GM12891 (cell line): ENCODE measurements around the gene NMD3.

Source experiments
- PAX5 ChIP-seq: IDR thresholded peaks from 2 replicates; pipeline ENCODE4 v1.6.1; 2011; ENCODE audit warnings: low read length, moderate library complexity, mild to moderate bottlenecking; ENCODE audit not compliant: insufficient read depth, severe bottlenecking
- POLR2A ChIP-seq: IDR thresholded peaks from 2 replicates; pipeline ENCODE4 v1.6.1; 2011; ENCODE audit warnings: low read depth, low read length, control low read depth
- POLR2AphosphoS5 ChIP-seq: IDR thresholded peaks from 2 replicates; pipeline ENCODE4 v1.6.1; 2011; ENCODE audit warnings: low read depth, low read length, control low read depth
- SPI1 ChIP-seq: IDR thresholded peaks from 2 replicates; pipeline ENCODE4 v1.6.1; 2011; ENCODE audit warnings: low read depth, low read length, control low read depth

- TF ChIP-seq POLR2A, result no peak
- TF ChIP-seq SPI1, result no peak
- TF ChIP-seq POLR2AphosphoS5, result no peak
- TF ChIP-seq PAX5, result no peak
These were observed 1.6 kb upstream of the NMD3 start for GRCh38 chr3:161219495-161219894.
